Heart right ventricle (tissue), 16 donors: Measurements from ENCODE around the gene ZNRF2. TPM values are rescaled to one million over a fixed set of nuclear protein-coding genes. Genes with fewer than 3 reads are reported as not detected.

Experiments used
- ATAC-seq, 8 donors: fragments of 200-7000 bp; cut with Tn5 transposase; one replicate each; pipeline ENCODE4 v1.9.1; 2020; ENCODE audit warnings: mild to moderate bottlenecking in 8 of 8, moderate library complexity in 8 of 8, moderate number of reproducible peaks in 1 of 8
- DNase-seq, 2 donors: peaks; one replicate each; pipeline ENCODE4 v3.0.0-alpha.2; 2020
- H3K27ac ChIP-seq, 10 donors: fragments of 200-600 bp; sonication (generic) in 2 of 10; one replicate each; pipeline versions ENCODE4 v1.5.0 to v1.8.0; 2020 to 2022; ENCODE audit warnings: mild to moderate bottlenecking in 3 of 10
- H3K27me3 ChIP-seq, 7 donors: fragments of 200-600 bp; one replicate each; pipeline ENCODE4 v1.8.0; 2021 to 2022; ENCODE audit warnings: mild to moderate bottlenecking in 2 of 7
- H3K36me3 ChIP-seq, 9 donors: fragments of 200-600 bp; sonication (generic) in 1 of 9; one replicate each; pipeline versions ENCODE4 v1.5.0 to v1.8.0; 2020 to 2022; ENCODE audit warnings: mild to moderate bottlenecking in 2 of 9
- H3K4me1 ChIP-seq, 9 donors: fragments of 200-600 bp; sonication (generic) in 1 of 9; one replicate each; pipeline versions ENCODE4 v1.5.0 to v1.8.0; 2020 to 2022; ENCODE audit warnings: mild to moderate bottlenecking in 4 of 9
- H3K4me3 ChIP-seq, 10 donors: fragments of 200-600 bp; sonication (generic) in 2 of 10; one replicate each; pipeline versions ENCODE4 v1.5.0 to v1.8.0; 2020 to 2022; ENCODE audit warnings: mild to moderate bottlenecking in 7 of 10, moderate library complexity in 2 of 10
- H3K9me3 ChIP-seq, 11 donors: fragments of 200-600 bp in 10 of 11; sonication (generic) in 2 of 11; one replicate each; pipeline versions ENCODE4 v1.5.0 to v1.8.0; 2013 to 2022; ENCODE audit warnings: mild to moderate bottlenecking in 2 of 11, control low read depth in 1 of 11, moderate library complexity in 1 of 11
- WGBS, 2 donors: extraction: QIAGEN DNeasy Blood & Tissue Kit; methylation state at CpG; one replicate each; pipeline ENCODE4 v1.1.7; 2013; ENCODE audit warnings: inconsistent platforms in 1 of 2; 5-methylcytosine and 5-hydroxymethylcytosine counted together
- intact Hi-C, 10 donors: fragments of 100-400 bp; cut with DNase I; formaldehyde crosslinking; loops; one replicate each; pipeline versions ENCODE4 v1.11.1 to v1.14.2; 2022
- polyA plus RNA-seq, 2 donors: library from polyadenylated mRNA; stranded (reverse); fragments of 200-250 nt; gene quantifications; one replicate each; pipeline ENCODE4 v1.2.3, GENCODE V29; 2013
- total RNA-seq, 10 donors: library from RNA; stranded (reverse); fragmentation: NEBNext Ultra II Directional in 3 of 10; extraction: Animal tissue kit (Norgen Biotek cat#: 25700) in 3 of 10; gene quantifications; one replicate each; pipeline versions ENCODE4 v1.2.1 to v1.2.4, GENCODE V29; 2021 to 2023
- TF ChIP-seq, protein P1 (sequence below), 9 donors: fragments of 200-600 bp; sonication (generic) in 2 of 9; IDR thresholded peaks; one replicate each; pipeline versions ENCODE4 v1.5.0 to v1.8.0; 2021 to 2022; ENCODE audit warnings: antibody characterized with exemption in 9 of 9, mild to moderate bottlenecking in 5 of 9, moderate library complexity in 1 of 9
- donor health status: Arrhythmogenic right ventricular cardiomyopathy.
- donor health status: ischemic (EF 13 %, LVEDD 7.1; RV severe dilation, severe dysfunction).
- donor health status: healthy with polysubstance abuse.
- donor health status: DM: no; HTN: yes; CAD: no.
- donor health status: DM: no; HTN: no; CAD: no.
- donor health status: ischemic (EF 25% LVEDD 6.9; RV normal size, moderate dysfunction).
- donor health status: ischemic (EF 25% LVEDD 5.7; RV mildly dilated, moderate dysfunction).
- donor health status: healthy.
- donor health status: DM: yes; HTN: yes; CAD: no.
- donor health status: Ischemic cardiomyopathy.
- donor health status: ischemic (EF 35%, LVEDD 5.7; RV mildly dilated, moderate dysfunction).
- donor health status: nonischemic (EF 11% LVEDD 7.7; RV severe dilation, severe dysfunction).
- donor health status: DM: yes; HTN: yes; CAD: no.
- donor health status: PGD.
- donor health status: ischemic (EF 29% LVEDD 5.4; RV normal size, mild dysfunction).
- donor health status: nonischemic (EF 23%, LVEDD 6.1; RV moderate dilation, normal function).

Gene ZNRF2
- total and polyA plus RNA-seq, 12 donors, result 2.9 to 13.8 (median 8.7) TPM

DNA sequence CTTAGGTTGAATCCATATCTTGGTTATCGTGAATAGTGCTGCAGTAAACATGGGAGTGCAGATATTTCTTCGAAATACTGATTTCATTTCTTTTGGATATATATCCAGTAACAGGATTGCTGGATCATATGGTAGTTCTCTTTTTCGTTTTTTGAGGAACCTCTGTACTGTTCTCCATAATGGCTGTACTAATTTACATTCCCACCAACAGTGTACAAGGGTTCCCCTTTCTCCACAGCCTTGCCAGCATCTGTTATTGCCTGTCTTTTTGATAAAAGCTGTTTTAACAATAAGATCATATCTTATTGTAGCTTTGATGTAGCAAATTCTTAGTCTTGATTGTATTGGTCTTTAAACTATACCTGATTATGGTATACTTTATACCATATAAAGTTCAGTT lies 45.3 kb downstream of the ZNRF2 start:
- DNase-seq (no peak), ATAC-seq (no peak)
- Histone ChIP-seq H3K27ac (peak overlapping the region in 1 of 10 donors; percentile 0), H3K4me1 (peaks cover 0 to 42% (median 18%) of the 10 kb centered on the region in 9 donors), H3K27me3 (no peaks in the 10 kb centered on the region), H3K9me3 (peaks cover 0 to 10% (median 0%) of the 10 kb centered on the region in 11 donors), H3K36me3 (peaks cover 0 to 5% (median 0%) of the 10 kb centered on the region in 9 donors), H3K4me3 (no peak overlapping the region)
- intact Hi-C loops, result no loop called here
- TF ChIP-seq, protein P1, sequence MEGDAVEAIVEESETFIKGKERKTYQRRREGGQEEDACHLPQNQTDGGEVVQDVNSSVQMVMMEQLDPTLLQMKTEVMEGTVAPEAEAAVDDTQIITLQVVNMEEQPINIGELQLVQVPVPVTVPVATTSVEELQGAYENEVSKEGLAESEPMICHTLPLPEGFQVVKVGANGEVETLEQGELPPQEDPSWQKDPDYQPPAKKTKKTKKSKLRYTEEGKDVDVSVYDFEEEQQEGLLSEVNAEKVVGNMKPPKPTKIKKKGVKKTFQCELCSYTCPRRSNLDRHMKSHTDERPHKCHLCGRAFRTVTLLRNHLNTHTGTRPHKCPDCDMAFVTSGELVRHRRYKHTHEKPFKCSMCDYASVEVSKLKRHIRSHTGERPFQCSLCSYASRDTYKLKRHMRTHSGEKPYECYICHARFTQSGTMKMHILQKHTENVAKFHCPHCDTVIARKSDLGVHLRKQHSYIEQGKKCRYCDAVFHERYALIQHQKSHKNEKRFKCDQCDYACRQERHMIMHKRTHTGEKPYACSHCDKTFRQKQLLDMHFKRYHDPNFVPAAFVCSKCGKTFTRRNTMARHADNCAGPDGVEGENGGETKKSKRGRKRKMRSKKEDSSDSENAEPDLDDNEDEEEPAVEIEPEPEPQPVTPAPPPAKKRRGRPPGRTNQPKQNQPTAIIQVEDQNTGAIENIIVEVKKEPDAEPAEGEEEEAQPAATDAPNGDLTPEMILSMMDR (IDR thresholded peaks at IDR 0.05), result no peak
- WGBS, 2 donors, result 85 to 88% methylated on average over 3 of the region's 3 CpGs

DNA sequence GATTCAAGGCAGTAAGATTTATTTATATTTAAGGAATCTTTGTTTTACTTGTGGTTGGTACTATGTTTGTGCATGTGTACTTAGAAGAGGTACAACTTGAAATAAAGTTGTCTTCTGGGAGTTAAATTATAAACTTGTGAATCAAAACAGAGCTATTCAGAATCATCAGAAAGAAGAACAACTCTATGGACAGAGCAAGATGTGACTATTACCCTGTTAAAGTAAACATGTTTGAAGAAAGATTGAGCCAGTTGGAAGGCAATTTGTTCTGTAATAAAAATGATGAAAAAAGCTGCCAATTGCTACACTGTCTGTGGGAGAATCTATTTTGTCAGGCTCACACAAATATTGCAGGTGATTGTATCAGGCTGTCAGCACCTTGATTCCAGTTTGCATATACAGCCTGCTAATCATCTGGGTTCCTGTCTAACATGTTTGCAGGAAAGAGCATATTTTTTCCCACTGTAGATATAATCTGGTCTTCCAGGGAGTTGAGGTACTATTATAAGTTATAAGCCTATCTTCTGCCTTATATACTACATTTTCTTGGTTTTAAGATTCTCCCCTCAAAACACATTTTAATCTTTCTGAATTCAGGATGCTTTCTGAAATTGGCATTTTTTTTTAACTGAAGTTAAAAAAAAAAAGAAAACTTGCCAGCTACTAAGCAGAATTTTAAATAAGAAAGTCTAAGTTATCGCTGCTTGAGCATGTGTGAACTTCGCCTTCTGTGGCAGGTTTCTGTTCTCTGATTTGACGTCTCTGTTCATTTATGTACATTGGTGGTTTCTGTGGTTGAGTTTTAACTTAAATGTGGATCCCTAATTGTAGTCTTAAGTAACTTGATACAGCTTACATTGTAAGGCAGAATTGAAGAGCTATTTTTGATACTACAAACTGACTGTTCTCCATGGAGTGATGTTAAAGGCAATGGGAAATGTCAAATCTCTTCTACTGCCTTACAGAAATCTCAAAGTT lies 46.0 kb downstream of the ZNRF2 start:
- ATAC-seq (no peak), DNase-seq (no peak)
- peak overlapping the region in 2 of 10 donors; percentile 0 to 12 for H3K27ac ChIP-seq
- WGBS, 2 donors, result 84 to 89% methylated on average over 3 of the region's 3 CpGs
- no peak overlapping the region for H3K4me3 ChIP-seq
- H3K36me3 ChIP-seq, result peaks cover 0 to 5% (median 0%) of the 10 kb centered on the region in 9 donors
- H3K4me1 ChIP-seq, result peaks cover 0 to 42% (median 18%) of the 10 kb centered on the region in 9 donors
- TF ChIP-seq, protein P1 (IDR thresholded peaks at IDR 0.05), result no peak
- intact Hi-C loops, result no loop called here
- H3K27me3 ChIP-seq, result no peaks in the 10 kb centered on the region
- peaks cover 0 to 10% (median 0%) of the 10 kb centered on the region in 11 donors for H3K9me3 ChIP-seq

DNA sequence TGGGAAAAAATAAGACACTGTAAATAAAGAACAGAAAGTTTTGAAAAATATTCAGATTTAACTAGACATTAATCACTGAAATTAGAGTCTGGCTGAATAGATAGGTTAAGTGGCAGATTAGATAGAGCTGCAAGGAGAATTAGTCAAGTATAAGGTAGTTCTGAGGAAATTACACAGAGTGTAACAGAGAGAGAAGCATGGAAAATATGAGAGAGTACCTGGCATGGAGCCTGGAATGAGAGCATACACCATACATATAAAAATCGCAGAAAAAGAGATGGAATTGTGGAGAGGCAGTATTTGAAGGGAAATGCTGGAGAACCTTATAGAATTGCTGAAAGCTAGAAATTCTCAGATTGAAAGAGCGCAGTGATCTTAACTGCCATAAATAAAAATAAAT lies 46.9 kb downstream of the ZNRF2 start:
- no peak overlapping the region for H3K27ac ChIP-seq
- peaks cover 0 to 42% (median 18%) of the 10 kb centered on the region in 9 donors for H3K4me1 ChIP-seq
- TF ChIP-seq, protein P1 (IDR thresholded peaks at IDR 0.05), result no peak

DNA sequence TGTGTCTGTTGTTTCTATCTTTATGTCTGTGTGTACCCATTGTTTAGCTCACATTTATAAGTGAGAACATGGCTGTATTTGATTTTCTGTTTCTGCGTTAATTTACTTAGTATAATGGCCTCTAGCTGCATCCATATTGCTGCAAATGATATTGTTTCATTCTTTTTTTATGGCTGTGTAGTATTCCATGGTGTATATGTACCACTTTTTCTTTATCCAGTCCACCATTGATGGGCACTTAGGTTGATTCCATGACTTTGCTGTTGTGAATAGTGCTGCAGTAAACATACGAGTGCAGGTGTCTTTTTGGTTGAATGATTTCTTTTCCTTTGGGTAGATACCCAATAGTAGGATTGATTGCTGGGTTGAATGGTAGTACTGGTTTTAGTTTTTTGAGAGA lies 48.2 kb downstream of the ZNRF2 start:
- no peaks in the 10 kb centered on the region for H3K36me3 ChIP-seq
- H3K27ac ChIP-seq, result no peak overlapping the region
- WGBS, 2 donors, result 98% methylated on average over 2 of the region's 2 CpGs
- no peak overlapping the region for H3K4me3 ChIP-seq
- no peak for ATAC-seq
- intact Hi-C loops, result no loop called here
- no peaks in the 10 kb centered on the region for H3K27me3 ChIP-seq
- TF ChIP-seq, protein P1 (IDR thresholded peaks at IDR 0.05), result no peak
- peaks cover 0 to 39% (median 18%) of the 10 kb centered on the region in 9 donors for H3K4me1 ChIP-seq
- no peak for DNase-seq
- peaks cover 0 to 10% (median 0%) of the 10 kb centered on the region in 11 donors for H3K9me3 ChIP-seq

More for the DNA sequence above, 46.9 kb downstream of the ZNRF2 start:
- Histone ChIP-seq H3K4me3 (no peak overlapping the region), H3K36me3 (peaks cover 0 to 2% (median 0%) of the 10 kb centered on the region in 9 donors), H3K9me3 (peaks cover 0 to 10% (median 0%) of the 10 kb centered on the region in 11 donors), H3K27me3 (no peaks in the 10 kb centered on the region)
- ATAC-seq (no peak), DNase-seq (no peak)
- intact Hi-C loops, result no loop called here
- 83 to 84% methylated on average over 2 of the region's 2 CpGs for WGBS, 2 donors
